ENCODE results near the gene NEAT1. TPM values are rescaled to one million over a fixed set of nuclear protein-coding genes. Genes with fewer than 3 reads are reported as not detected.

The NEAT1 gene
- total and polyA plus RNA-seq, 9 of the 15 experiments (the other 6 are each of a cell fraction or from before 2014, with no cell fraction given): 20.1 to 389 (median 62.8) TPM

- 0 out of 2 replicates have a peak, but pooled peaks have one; percentile 35 for TF ChIP-seq ETV1 (tag; conservative IDR thresholded peaks at IDR 0.05; ENCODE audit: low read depth)
- TF ChIP-seq XRCC5 (IDR thresholded peaks at IDR 0.05; ENCODE audit: low read depth, low read length): 0 out of 2 replicates have a peak, but pooled peaks have one; percentile 34
- 0 out of 2 replicates have a peak, but pooled peaks have one; percentile 8 for TF ChIP-seq MYC (IDR thresholded peaks at IDR 0.05; ENCODE audit: low read depth, low read length)
- TF ChIP-seq MYC (CRISPR knock-in tag; IDR thresholded peaks at IDR 0.05; ENCODE audit: borderline replicate concordance, low read depth): no peak
Observed at GRCh38 chr11:65493367-65494176, 71.0 kb downstream of the NEAT1 start (continued).

MicroRNAs encoded within 50 kb of the gene (microRNA counts, 767-probe panel; counts per million panel counts)
- 3,109 counts per million, percentile 70 among the panel's probes with 10 or more counts for microRNA hsa-miR-612

Small RNAs within 50 kb of the gene (small RNA-seq; reads per million reads assigned to genes)
- not detected for gene RF01684

Other genes starting within 250 kb of the NEAT1 start
Only the 7 nearest of the 18 such genes appear.
- gene CDC42EP2, start 107.9 kb upstream of the NEAT1 start, total RNA-seq (2014; rRNA removed): 0.54 and 2.6 TPM in 2 replicates
- 0.29 TPM in 1 of 2 replicates, not detected in the other for gene CDC42EP2, start 107.9 kb upstream of the NEAT1 start, total RNA-seq (2014; rRNA removed; fragmentation: Illumina TruSeq; extraction: Trizol)
- 0.79 and 1.3 TPM in 2 replicates for gene CDC42EP2, start 107.9 kb upstream of the NEAT1 start, total RNA-seq (2015; rRNA removed; fragmentation: Illumina TruSeq; extraction: Trizol)
- gene CDC42EP2, start 107.9 kb upstream of the NEAT1 start, total RNA-seq (2021): 2.1 and 3.5 TPM in 2 replicates
- gene CDC42EP2, start 107.9 kb upstream of the NEAT1 start, polyA plus RNA-seq (2011; rRNA removed): 0.45 and 1.9 TPM in 2 replicates
- gene CDC42EP2, start 107.9 kb upstream of the NEAT1 start, polyA plus RNA-seq (2014; fragmentation: Illumina TruSeq; extraction: Trizol): 2.9 and 5.4 TPM in 2 replicates
- under 1 TPM; 0.27 to 0.52 TPM for gene CDC42EP2, start 107.9 kb upstream of the NEAT1 start, polyA plus RNA-seq (2014; fragmentation: Nextera tagmentation; extraction: Ambion mirVana)
- 1.1 and 1.5 TPM in 2 replicates for gene CDC42EP2, start 107.9 kb upstream of the NEAT1 start, polyA plus RNA-seq (2014; rRNA removed)
- gene DPF2, start 88.9 kb upstream of the NEAT1 start, total RNA-seq (2014; rRNA removed): 34.4 and 44.0 TPM in 2 replicates
- gene DPF2, start 88.9 kb upstream of the NEAT1 start, total RNA-seq (2014; rRNA removed; fragmentation: Illumina TruSeq; extraction: Trizol): 28.1 and 29.3 TPM in 2 replicates
- gene DPF2, start 88.9 kb upstream of the NEAT1 start, total RNA-seq (2015; rRNA removed; fragmentation: Illumina TruSeq; extraction: Trizol): 41.0 and 41.1 TPM in 2 replicates
- 74.6 and 76.3 TPM in 2 replicates for gene DPF2, start 88.9 kb upstream of the NEAT1 start, total RNA-seq (2021)
- gene DPF2, start 88.9 kb upstream of the NEAT1 start, polyA plus RNA-seq (2011; rRNA removed): 29.7 and 40.3 TPM in 2 replicates
- 65.0 and 81.7 TPM in 2 replicates for gene DPF2, start 88.9 kb upstream of the NEAT1 start, polyA plus RNA-seq (2014; fragmentation: Illumina TruSeq; extraction: Trizol)
- 10 to 100 TPM; 15.6 to 33.2 TPM for gene DPF2, start 88.9 kb upstream of the NEAT1 start, polyA plus RNA-seq (2014; fragmentation: Nextera tagmentation; extraction: Ambion mirVana)
- gene DPF2, start 88.9 kb upstream of the NEAT1 start, polyA plus RNA-seq (2014; rRNA removed): 33.2 and 35.6 TPM in 2 replicates
- gene TIGD3, start 68.0 kb upstream of the NEAT1 start, total RNA-seq (2014; rRNA removed): 1.3 and 2.1 TPM in 2 replicates
- 0.29 and 0.44 TPM in 2 replicates for gene TIGD3, start 68.0 kb upstream of the NEAT1 start, total RNA-seq (2014; rRNA removed; fragmentation: Illumina TruSeq; extraction: Trizol)
- gene TIGD3, start 68.0 kb upstream of the NEAT1 start, total RNA-seq (2015; rRNA removed; fragmentation: Illumina TruSeq; extraction: Trizol): 0.65 and 0.75 TPM in 2 replicates
- 0.81 and 1.3 TPM in 2 replicates for gene TIGD3, start 68.0 kb upstream of the NEAT1 start, total RNA-seq (2021)
- gene TIGD3, start 68.0 kb upstream of the NEAT1 start, polyA plus RNA-seq (2011; rRNA removed): 0.39 and 0.56 TPM in 2 replicates
- 0.49 and 0.64 TPM in 2 replicates for gene TIGD3, start 68.0 kb upstream of the NEAT1 start, polyA plus RNA-seq (2014; fragmentation: Illumina TruSeq; extraction: Trizol)
- under 1 TPM; 0.06 to 0.08 TPM for gene TIGD3, start 68.0 kb upstream of the NEAT1 start, polyA plus RNA-seq (2014; fragmentation: Nextera tagmentation; extraction: Ambion mirVana)
- 0.61 and 0.98 TPM in 2 replicates for gene TIGD3, start 68.0 kb upstream of the NEAT1 start, polyA plus RNA-seq (2014; rRNA removed)
- gene SLC25A45, start 40.2 kb upstream of the NEAT1 start, total RNA-seq (2014; rRNA removed): 0.82 and 2.3 TPM in 2 replicates
- gene SLC25A45, start 40.2 kb upstream of the NEAT1 start, total RNA-seq (2014; rRNA removed; fragmentation: Illumina TruSeq; extraction: Trizol): 0.55 and 0.57 TPM in 2 replicates
- gene SLC25A45, start 40.2 kb upstream of the NEAT1 start, total RNA-seq (2015; rRNA removed; fragmentation: Illumina TruSeq; extraction: Trizol): 0.40 and 0.45 TPM in 2 replicates
- gene SLC25A45, start 40.2 kb upstream of the NEAT1 start, total RNA-seq (2021): 0.92 and 2.2 TPM in 2 replicates
- gene SLC25A45, start 40.2 kb upstream of the NEAT1 start, polyA plus RNA-seq (2011; rRNA removed): 0.61 and 0.81 TPM in 2 replicates
- 0.51 and 0.68 TPM in 2 replicates for gene SLC25A45, start 40.2 kb upstream of the NEAT1 start, polyA plus RNA-seq (2014; fragmentation: Illumina TruSeq; extraction: Trizol)
- gene SLC25A45, start 40.2 kb upstream of the NEAT1 start, polyA plus RNA-seq (2014; fragmentation: Nextera tagmentation; extraction: Ambion mirVana): under 1 TPM; 0.15 to 0.34 TPM
- gene SLC25A45, start 40.2 kb upstream of the NEAT1 start, polyA plus RNA-seq (2014; rRNA removed): 0.93 and 1.1 TPM in 2 replicates
- 34.6 and 46.5 TPM in 2 replicates for gene FRMD8, start 36.2 kb upstream of the NEAT1 start, total RNA-seq (2014; rRNA removed)
- 6.2 and 8.6 TPM in 2 replicates for gene FRMD8, start 36.2 kb upstream of the NEAT1 start, total RNA-seq (2014; rRNA removed; fragmentation: Illumina TruSeq; extraction: Trizol)
- gene FRMD8, start 36.2 kb upstream of the NEAT1 start, total RNA-seq (2015; rRNA removed; fragmentation: Illumina TruSeq; extraction: Trizol): 15.0 and 15.8 TPM in 2 replicates
- gene FRMD8, start 36.2 kb upstream of the NEAT1 start, total RNA-seq (2021): 44.2 and 54.5 TPM in 2 replicates
- 16.0 and 19.9 TPM in 2 replicates for gene FRMD8, start 36.2 kb upstream of the NEAT1 start, polyA plus RNA-seq (2011; rRNA removed)
- gene FRMD8, start 36.2 kb upstream of the NEAT1 start, polyA plus RNA-seq (2014; fragmentation: Illumina TruSeq; extraction: Trizol): 12.0 and 19.4 TPM in 2 replicates
- 1 to 10 TPM; 4.5 to 5.0 TPM for gene FRMD8, start 36.2 kb upstream of the NEAT1 start, polyA plus RNA-seq (2014; fragmentation: Nextera tagmentation; extraction: Ambion mirVana)
- 33.4 and 41.7 TPM in 2 replicates for gene FRMD8, start 36.2 kb upstream of the NEAT1 start, polyA plus RNA-seq (2014; rRNA removed)
- 1,943 and 2,212 TPM in 2 replicates for gene MALAT1, start 76.2 kb downstream of the NEAT1 start, total RNA-seq (2014; rRNA removed)
- 2,548 and 2,859 TPM in 2 replicates for gene MALAT1, start 76.2 kb downstream of the NEAT1 start, total RNA-seq (2014; rRNA removed; fragmentation: Illumina TruSeq; extraction: Trizol)
- 2,437 and 2,551 TPM in 2 replicates for gene MALAT1, start 76.2 kb downstream of the NEAT1 start, total RNA-seq (2015; rRNA removed; fragmentation: Illumina TruSeq; extraction: Trizol)
- gene MALAT1, start 76.2 kb downstream of the NEAT1 start, total RNA-seq (2021): 4,052 and 5,928 TPM in 2 replicates
- 980 and 1,205 TPM in 2 replicates for gene MALAT1, start 76.2 kb downstream of the NEAT1 start, polyA plus RNA-seq (2011; rRNA removed)
- 363 and 398 TPM in 2 replicates for gene MALAT1, start 76.2 kb downstream of the NEAT1 start, polyA plus RNA-seq (2014; fragmentation: Illumina TruSeq; extraction: Trizol)
- 1,000 to 10,000 TPM; 1,606 to 8,715 TPM for gene MALAT1, start 76.2 kb downstream of the NEAT1 start, polyA plus RNA-seq (2014; fragmentation: Nextera tagmentation; extraction: Ambion mirVana)
- gene MALAT1, start 76.2 kb downstream of the NEAT1 start, polyA plus RNA-seq (2014; rRNA removed): 1,666 and 2,351 TPM in 2 replicates
- 145 and 156 TPM in 2 replicates for gene SCYL1, start 102.3 kb downstream of the NEAT1 start, total RNA-seq (2014; rRNA removed)
- gene SCYL1, start 102.3 kb downstream of the NEAT1 start, total RNA-seq (2014; rRNA removed; fragmentation: Illumina TruSeq; extraction: Trizol): 14.2 and 20.2 TPM in 2 replicates
- 57.6 and 59.0 TPM in 2 replicates for gene SCYL1, start 102.3 kb downstream of the NEAT1 start, total RNA-seq (2015; rRNA removed; fragmentation: Illumina TruSeq; extraction: Trizol)
- gene SCYL1, start 102.3 kb downstream of the NEAT1 start, total RNA-seq (2021): 113 and 115 TPM in 2 replicates
- 55.0 and 79.2 TPM in 2 replicates for gene SCYL1, start 102.3 kb downstream of the NEAT1 start, polyA plus RNA-seq (2011; rRNA removed)
- 76.1 and 81.3 TPM in 2 replicates for gene SCYL1, start 102.3 kb downstream of the NEAT1 start, polyA plus RNA-seq (2014; fragmentation: Illumina TruSeq; extraction: Trizol)
- 1 to 10 TPM; 1.9 to 4.7 TPM for gene SCYL1, start 102.3 kb downstream of the NEAT1 start, polyA plus RNA-seq (2014; fragmentation: Nextera tagmentation; extraction: Ambion mirVana)
- gene SCYL1, start 102.3 kb downstream of the NEAT1 start, polyA plus RNA-seq (2014; rRNA removed): 96.0 and 104 TPM in 2 replicates

All from K562 (cell line).